ENCODE data around the gene PTPRD. TPM values are rescaled to one million over a fixed set of nuclear protein-coding genes. Genes with fewer than 3 reads are reported as not detected.
"Not testable (repeated sequence)": the region's sequence is repeated elsewhere in the genome, so short reads cannot be mapped to it uniquely, and the experiment has no call there.

Gene PTPRD
- total RNA-seq, 1 donor from 2014 or later, result 109 TPM

- Mint-ChIP-seq H3K9me3 (no peaks in the 10 kb centered on the region), H3K36me3 (no peaks in the 10 kb centered on the region), H3K27me3 (ENCODE audit: low read depth) (no peaks in the 10 kb centered on the region), H3K4me1 (no peaks in the 10 kb centered on the region), H3K27ac (no peak overlapping the region), H3K4me3 (no peak overlapping the region)
- DNase-seq (ENCODE audit: low spot score in 2 of 2, unreplicated experiment in 2 of 2), result no peak
- no peak for TF ChIP-seq CTCF (IDR thresholded peaks at IDR 0.05; ENCODE audit: unreplicated experiment)
Observed at GRCh38 chr9:9362332-9362731, 1250.5 kb downstream of the PTPRD start.

- H3K4me3 Mint-ChIP-seq, result no peak overlapping the region
- no peaks in the 10 kb centered on the region for H3K36me3 Mint-ChIP-seq
- no peaks in the 10 kb centered on the region for H3K27me3 Mint-ChIP-seq (ENCODE audit: low read depth)
- peak; percentile 80 for TF ChIP-seq CTCF (IDR thresholded peaks at IDR 0.05; ENCODE audit: unreplicated experiment)
- no peak overlapping the region for H3K27ac Mint-ChIP-seq
- DNase-seq (ENCODE audit: low spot score in 2 of 2, unreplicated experiment in 2 of 2), result peak in 1 of 2 experiments; percentile 38
- H3K9me3 Mint-ChIP-seq, result no peaks in the 10 kb centered on the region
- H3K4me1 Mint-ChIP-seq, result peaks cover 7% of the 10 kb centered on the region
Observed at GRCh38 chr9:9352877-9353481, 1259.8 kb downstream of the PTPRD start.

GRCh38 chr9:9341203-9341602, 1271.6 kb downstream of the PTPRD start:
- H3K4me1 Mint-ChIP-seq, result peaks cover under 1% of the 10 kb centered on the region
- no peak overlapping the region for H3K27ac Mint-ChIP-seq
- no peak for DNase-seq (ENCODE audit: low spot score in 2 of 2, unreplicated experiment in 2 of 2)
- H3K4me3 Mint-ChIP-seq, result no peak overlapping the region
- no peaks in the 10 kb centered on the region for H3K9me3 Mint-ChIP-seq
- H3K36me3 Mint-ChIP-seq, result no peaks in the 10 kb centered on the region
- TF ChIP-seq CTCF (IDR thresholded peaks at IDR 0.05; ENCODE audit: unreplicated experiment), result no peak
- peaks cover 3% of the 10 kb centered on the region for H3K27me3 Mint-ChIP-seq (ENCODE audit: low read depth)

- no peaks in the 10 kb centered on the region for H3K36me3 Mint-ChIP-seq
- no peak overlapping the region for H3K27ac Mint-ChIP-seq
Observed at GRCh38 chr9:9337129-9337528, 1275.7 kb downstream of the PTPRD start.

GRCh38 chr9:9326749-9327148, 1286.1 kb downstream of the PTPRD start:
- H3K4me3 Mint-ChIP-seq, result no peak overlapping the region
- no peak overlapping the region for H3K27ac Mint-ChIP-seq
- no peak for TF ChIP-seq CTCF (IDR thresholded peaks at IDR 0.05; ENCODE audit: unreplicated experiment)
- no peaks in the 10 kb centered on the region for H3K27me3 Mint-ChIP-seq (ENCODE audit: low read depth)
- peaks cover 6% of the 10 kb centered on the region for H3K9me3 Mint-ChIP-seq
- DNase-seq (ENCODE audit: low spot score in 2 of 2, unreplicated experiment in 2 of 2), result no peak
- peaks cover 10% of the 10 kb centered on the region for H3K4me1 Mint-ChIP-seq
- H3K36me3 Mint-ChIP-seq, result no peaks in the 10 kb centered on the region

More at GRCh38 chr9:9337129-9337528, 1275.7 kb downstream of the PTPRD start:
- H3K4me1 Mint-ChIP-seq, result peaks cover 6% of the 10 kb centered on the region
- no peaks in the 10 kb centered on the region for H3K27me3 Mint-ChIP-seq (ENCODE audit: low read depth)
- no peak for TF ChIP-seq CTCF (IDR thresholded peaks at IDR 0.05; ENCODE audit: unreplicated experiment)
- no peak for DNase-seq (ENCODE audit: low spot score in 2 of 2, unreplicated experiment in 2 of 2)
- no peak overlapping the region for H3K4me3 Mint-ChIP-seq
- H3K9me3 Mint-ChIP-seq, result no peaks in the 10 kb centered on the region

- no peak overlapping the region for H3K27ac Mint-ChIP-seq
- H3K4me3 Mint-ChIP-seq, result no peak overlapping the region
- DNase-seq (ENCODE audit: low spot score in 2 of 2, unreplicated experiment in 2 of 2), result no peak
- H3K4me1 Mint-ChIP-seq, result peaks cover 8% of the 10 kb centered on the region
- H3K9me3 Mint-ChIP-seq, result no peaks in the 10 kb centered on the region
- H3K27me3 Mint-ChIP-seq (ENCODE audit: low read depth), result peaks cover 1% of the 10 kb centered on the region
- no peak for TF ChIP-seq CTCF (IDR thresholded peaks at IDR 0.05; ENCODE audit: unreplicated experiment)
- no peaks in the 10 kb centered on the region for H3K36me3 Mint-ChIP-seq
Observed at GRCh38 chr9:9319007-9319406, 1293.8 kb downstream of the PTPRD start.

GRCh38 chr9:9310743-9311142, 1302.1 kb downstream of the PTPRD start:
- H3K4me1 Mint-ChIP-seq; H3K27me3 Mint-ChIP-seq (ENCODE audit: low read depth); H3K4me3 Mint-ChIP-seq; H3K27ac Mint-ChIP-seq; H3K9me3 Mint-ChIP-seq; DNase-seq (ENCODE audit: low spot score in 2 of 2, unreplicated experiment in 2 of 2); H3K36me3 Mint-ChIP-seq: not testable (repeated sequence)

Measured in mesothelial cell of epicardium (in vitro differentiated cells).